Measurements from ENCODE around the gene COX8C. TPM values are rescaled to one million over a fixed set of nuclear protein-coding genes. Genes with fewer than 3 reads are reported as not detected.

Gene COX8C
- total RNA-seq: not detected

GRCh38 chr14:93346926-93347721, at the start of gene COX8C:
Gene COX8C, plus strand, starts transcription at chr14:93347182. Its CDS starts 87 bp downstream, at chr14:93347269.
- H3K4me1 ChIP-seq: no peaks in the 10 kb centered on the region
- no peak for DNase-seq
- TF ChIP-seq POLR2A (IDR thresholded peaks at IDR 0.05) (no peak), CTCF (IDR thresholded peaks at IDR 0.05) (no peak)
- no peaks in the 10 kb centered on the region for H3K36me3 ChIP-seq
- no peaks in the 10 kb centered on the region for H3K9me3 ChIP-seq
- H3K27ac ChIP-seq: no peak within 1 kb of the TSS
- H3K4me3 ChIP-seq: no peak within 1 kb of the TSS
- no peaks in the 10 kb centered on the region for H3K27me3 ChIP-seq
- intact Hi-C loops (cut with DNase I; ENCODE audit: low total_unique reads): no loop called here

- Histone ChIP-seq H3K9me3 (no peaks in the 10 kb centered on the region), H3K27ac (no peak overlapping the region), H3K4me3 (no peak overlapping the region), H3K36me3 (no peaks in the 10 kb centered on the region), H3K27me3 (no peaks in the 10 kb centered on the region), H3K4me1 (peaks cover 0 to 3% of the 10 kb centered on the region in 2 donors)
- no peak for DNase-seq
- intact Hi-C loops (cut with DNase I; ENCODE audit: low total_unique reads): no loop called here
- TF ChIP-seq POLR2A (IDR thresholded peaks at IDR 0.05) (no peak), CTCF (IDR thresholded peaks at IDR 0.05) (no peak)
These were observed 47.6 kb upstream of the COX8C start for GRCh38 chr14:93299416-93299815.

GRCh38 chr14:93299866-93300265, 47.1 kb upstream of the COX8C start:
- Histone ChIP-seq H3K4me3 (no peak overlapping the region), H3K27ac (no peak overlapping the region), H3K9me3 (no peaks in the 10 kb centered on the region), H3K27me3 (no peaks in the 10 kb centered on the region), H3K4me1 (peaks cover 0 to 3% of the 10 kb centered on the region in 2 donors), H3K36me3 (no peaks in the 10 kb centered on the region)
- TF ChIP-seq POLR2A (IDR thresholded peaks at IDR 0.05): no peak
- TF ChIP-seq CTCF (IDR thresholded peaks at IDR 0.05): no peak
- no peak for DNase-seq
- intact Hi-C loops (cut with DNase I; ENCODE audit: low total_unique reads): no loop called here

- peaks cover 0 to 3% of the 10 kb centered on the region in 2 donors for H3K4me1 ChIP-seq
- no peaks in the 10 kb centered on the region for H3K36me3 ChIP-seq
- no peaks in the 10 kb centered on the region for H3K9me3 ChIP-seq
- no peak for TF ChIP-seq CTCF (IDR thresholded peaks at IDR 0.05)
- TF ChIP-seq POLR2A (IDR thresholded peaks at IDR 0.05): no peak
- intact Hi-C loops (cut with DNase I; ENCODE audit: low total_unique reads): no loop called here
- DNase-seq: no peak
- no peak overlapping the region for H3K27ac ChIP-seq
- no peak overlapping the region for H3K4me3 ChIP-seq
- no peaks in the 10 kb centered on the region for H3K27me3 ChIP-seq
These were observed 45.0 kb upstream of the COX8C start for GRCh38 chr14:93301821-93302447.
